Stimulated activated CD4-positive, alpha-beta T cell treated with anti-CD3 and anti-CD28 coated beads, Interleukin-2, amount 100 ng/mL, for 4 hours (primary cell): ENCODE data around the gene MS4A12.
"Not testable (repeated sequence)": the region's sequence is repeated elsewhere in the genome, so short reads cannot be mapped to it uniquely, and the experiment has no call there.

Experiments used
- DNase-seq: peaks from one replicate; pipeline ENCODE4 v3.0.0-alpha.2; 2020; ENCODE audit warnings: low read depth

The MS4A12 gene, protein sequence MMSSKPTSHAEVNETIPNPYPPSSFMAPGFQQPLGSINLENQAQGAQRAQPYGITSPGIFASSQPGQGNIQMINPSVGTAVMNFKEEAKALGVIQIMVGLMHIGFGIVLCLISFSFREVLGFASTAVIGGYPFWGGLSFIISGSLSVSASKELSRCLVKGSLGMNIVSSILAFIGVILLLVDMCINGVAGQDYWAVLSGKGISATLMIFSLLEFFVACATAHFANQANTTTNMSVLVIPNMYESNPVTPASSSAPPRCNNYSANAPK

GRCh38 chr11:60492488-60493009, at the start of gene MS4A12:
Gene MS4A12, plus strand, starts transcription at chr11:60492778. Its CDS starts 4,541 bp downstream, at chr11:60497319.
- DNase-seq = no peak

- DNase-seq = no peak
Observed at GRCh38 chr11:60447070-60447469, 45.5 kb upstream of the MS4A12 start.

- no peak for DNase-seq
Observed at GRCh38 chr11:60447846-60448245, 44.7 kb upstream of the MS4A12 start.

DNA sequence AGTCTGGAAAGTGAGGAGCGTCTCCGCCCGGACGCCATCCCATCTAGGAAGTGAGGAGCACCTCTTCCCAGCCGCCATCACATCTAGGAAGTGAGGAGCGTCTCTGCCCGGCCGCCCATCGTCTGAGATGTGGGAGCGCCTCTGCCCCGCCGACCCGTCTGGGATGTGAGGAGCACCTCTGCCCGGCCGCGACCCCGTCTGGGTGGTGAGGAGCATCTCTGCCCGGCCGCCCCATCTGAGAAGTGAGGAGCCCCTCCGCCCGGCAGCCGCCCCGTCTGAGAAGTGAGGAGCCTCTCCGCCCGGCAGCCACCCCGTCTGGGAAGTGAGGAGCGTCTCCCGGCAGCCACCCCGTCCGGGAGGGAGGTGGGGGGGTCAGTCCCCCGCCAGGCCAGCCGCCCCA, 41.4 kb upstream of the MS4A12 start:
- not testable (repeated sequence) for DNase-seq

GRCh38 chr11:60454212-60454611, 38.4 kb upstream of the MS4A12 start:
- no peak for DNase-seq

DNA sequence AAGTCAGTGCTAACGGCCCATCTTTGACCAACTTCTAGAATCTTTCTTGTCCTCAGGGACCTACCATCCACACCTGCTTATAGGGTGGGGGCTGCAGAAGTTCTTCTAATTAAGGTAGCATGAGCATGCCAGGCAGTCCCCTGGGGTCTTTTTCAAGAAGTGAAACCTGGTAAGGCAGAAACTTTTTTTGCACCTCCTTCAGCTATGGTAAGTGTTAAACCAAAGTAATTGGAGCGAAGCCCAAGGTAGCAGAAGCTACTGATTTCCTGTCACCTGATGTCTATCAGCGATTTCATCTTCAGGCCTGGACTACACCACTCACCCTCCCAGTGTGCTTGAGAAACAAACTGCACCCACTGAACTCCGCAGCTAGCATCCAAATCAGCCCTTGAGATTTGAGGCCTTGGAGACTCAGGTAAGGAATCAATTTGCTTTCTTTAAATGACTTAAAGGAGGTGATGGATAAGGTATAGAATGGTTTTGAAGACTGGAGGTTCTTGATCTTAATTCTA, 37.0 kb upstream of the MS4A12 start, which contains the start of gene MS4A1:
MS4A1 (plus strand) TSS at position 317 of the 512 bp plus-strand sequence. CDS start 6,528 bp downstream, outside the sequence.
- no peak for DNase-seq

GRCh38 chr11:60457576-60457975, 35.0 kb upstream of the MS4A12 start:
- no peak for DNase-seq

DNA sequence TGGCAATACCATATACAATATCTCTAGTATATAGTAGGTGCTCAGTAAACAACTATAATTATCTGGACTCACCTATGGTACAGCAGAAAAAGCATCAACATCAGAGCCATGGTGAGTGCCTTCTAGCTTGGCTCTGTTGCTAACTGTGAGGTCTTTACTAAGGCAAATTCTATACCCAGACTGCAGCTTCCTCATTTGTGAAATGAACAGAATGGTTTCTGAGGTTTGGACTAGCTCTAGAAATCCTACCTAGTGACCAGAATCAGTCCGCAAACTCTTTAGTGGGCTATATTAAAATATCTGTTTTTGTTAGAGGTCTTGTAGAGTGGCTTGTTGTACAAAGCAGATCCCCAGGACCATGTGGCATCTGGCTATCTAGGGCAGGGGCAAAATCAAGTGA, 33.2 kb upstream of the MS4A12 start:
- DNase-seq = no peak

- DNase-seq = no peak
Observed at GRCh38 chr11:60468829-60469228, 23.7 kb upstream of the MS4A12 start.

DNA sequence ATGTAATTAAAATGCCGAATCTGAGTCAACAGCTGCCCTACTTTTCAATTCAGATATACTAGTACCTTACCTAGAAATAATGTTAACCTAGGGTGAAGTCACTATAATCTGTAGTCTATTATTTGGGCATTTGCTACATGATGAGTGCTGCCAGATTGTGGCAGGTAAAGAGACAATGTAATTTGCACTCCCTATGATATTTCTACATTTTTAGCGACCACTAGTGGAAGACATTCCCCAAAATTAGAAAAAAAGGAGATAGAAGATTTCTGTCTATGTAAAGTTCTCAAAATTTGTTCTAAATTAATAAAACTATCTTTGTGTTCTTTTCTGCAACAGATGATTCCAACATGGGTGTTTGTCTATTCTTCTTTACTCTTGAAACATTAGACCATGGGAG, 22.9 kb upstream of the MS4A12 start:
- no peak for DNase-seq

GRCh38 chr11:60477035-60477445, 15.5 kb upstream of the MS4A12 start:
- DNase-seq = no peak

- DNase-seq = no peak
Observed at GRCh38 chr11:60482361-60482760, 10.2 kb upstream of the MS4A12 start.

- no peak for DNase-seq
Observed at GRCh38 chr11:60485987-60486386, 6.6 kb upstream of the MS4A12 start.

DNA sequence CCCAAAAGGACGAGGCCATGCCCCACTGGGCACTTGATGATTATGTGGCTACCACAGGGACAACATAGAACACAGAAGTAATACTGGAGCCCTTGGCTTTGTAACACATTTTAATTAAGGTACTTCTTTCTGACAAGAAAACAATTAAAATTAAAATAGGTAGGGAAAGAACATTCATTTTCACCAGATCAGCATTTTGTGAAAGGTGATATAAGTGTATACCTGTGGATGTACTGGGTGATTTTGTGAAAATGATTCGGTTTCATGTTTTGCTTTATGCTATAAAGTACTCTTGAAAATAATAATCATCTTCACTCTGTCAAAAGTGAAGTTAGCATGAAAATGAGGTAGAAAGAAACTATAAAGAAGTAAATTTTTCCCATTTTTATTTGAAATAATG, 876 bp downstream of the MS4A12 start:
- no peak for DNase-seq

GRCh38 chr11:60498399-60498798, 5.8 kb downstream of the MS4A12 start:
- DNase-seq = no peak

GRCh38 chr11:60498853-60499252, 6.3 kb downstream of the MS4A12 start:
- no peak for DNase-seq

DNA sequence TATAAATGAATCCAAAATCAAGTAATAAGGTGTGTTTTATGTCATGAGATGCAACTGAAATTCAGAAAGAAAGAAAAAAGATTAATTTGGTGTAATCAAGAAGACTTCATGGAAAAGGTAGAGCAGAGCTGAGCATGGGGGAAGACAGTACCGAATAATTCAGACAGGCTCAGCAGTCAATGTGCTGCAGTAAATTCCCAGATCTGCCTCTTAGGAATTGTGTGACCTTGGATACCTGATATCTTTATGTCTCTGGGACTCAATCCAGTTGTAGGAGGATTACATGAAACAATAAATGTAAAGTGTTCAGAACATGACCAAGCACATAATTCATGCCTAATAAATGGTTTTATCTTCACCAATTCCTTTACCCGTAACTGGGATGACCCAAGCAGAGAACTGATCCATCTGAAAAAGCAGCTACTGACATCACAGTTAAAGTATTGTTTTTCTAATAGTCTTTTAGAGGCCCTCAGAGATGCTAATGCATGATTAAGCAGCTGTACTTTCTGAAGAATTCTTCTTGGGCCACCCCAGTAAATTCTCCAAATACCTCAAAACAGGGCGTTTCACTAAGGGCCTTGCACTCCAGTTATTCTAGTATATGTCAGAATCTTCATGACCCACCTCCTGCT, 7.8 kb downstream of the MS4A12 start:
- DNase-seq = no peak

GRCh38 chr11:60502221-60502775, 9.7 kb downstream of the MS4A12 start:
- no peak for DNase-seq

DNA sequence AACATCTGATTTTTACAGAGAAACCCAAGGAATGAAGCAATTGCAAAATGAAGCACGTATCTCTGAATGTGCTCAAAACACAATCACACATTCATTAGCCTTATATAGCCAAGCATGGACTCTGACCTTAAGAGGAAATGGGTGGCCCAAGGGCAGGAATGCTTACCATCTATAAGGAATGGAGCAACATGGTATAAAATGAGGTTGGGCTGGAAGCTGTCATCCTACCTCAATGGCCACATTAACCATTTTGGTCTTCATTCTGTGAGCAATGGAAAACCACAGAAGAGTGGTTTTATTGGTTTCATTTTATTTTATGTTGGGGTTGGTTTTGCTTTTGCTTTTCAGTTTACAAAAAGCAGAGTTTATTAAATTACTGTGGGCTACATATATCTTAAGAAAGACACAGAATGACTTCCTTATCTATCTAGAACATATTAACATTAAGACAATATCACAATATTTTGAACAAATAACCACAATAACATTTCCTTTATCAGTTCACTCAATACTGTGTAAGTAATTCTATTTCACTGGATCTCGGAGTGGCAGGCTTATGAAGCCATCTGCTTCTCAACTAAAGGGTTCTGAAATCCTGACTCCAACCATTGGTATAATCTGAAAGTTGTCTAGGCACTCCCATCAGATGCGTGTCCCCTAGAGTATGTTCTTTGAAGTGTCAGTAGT, 11.8 kb downstream of the MS4A12 start:
- no peak for DNase-seq

DNA sequence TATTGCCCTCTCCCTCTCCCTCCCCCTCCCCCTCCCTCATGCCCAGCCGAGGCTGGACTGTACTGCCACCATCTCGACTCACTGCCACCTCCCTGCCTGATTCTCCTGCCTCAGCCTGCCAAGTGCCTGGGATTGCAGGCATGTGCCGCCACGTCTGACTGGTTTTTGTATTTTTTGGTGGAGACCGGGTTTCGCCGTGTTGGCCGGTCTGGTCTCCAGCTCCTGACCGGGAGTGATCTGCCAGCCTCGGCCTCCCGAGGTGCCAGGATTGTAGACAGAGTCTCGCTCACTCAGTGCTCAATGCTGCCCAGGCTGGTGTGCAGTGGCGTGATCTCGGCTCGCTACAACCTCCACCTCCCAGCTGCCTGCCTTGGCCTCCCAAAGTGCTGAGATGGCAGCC, 17.0 kb downstream of the MS4A12 start:
- DNase-seq = not testable (repeated sequence)

DNA sequence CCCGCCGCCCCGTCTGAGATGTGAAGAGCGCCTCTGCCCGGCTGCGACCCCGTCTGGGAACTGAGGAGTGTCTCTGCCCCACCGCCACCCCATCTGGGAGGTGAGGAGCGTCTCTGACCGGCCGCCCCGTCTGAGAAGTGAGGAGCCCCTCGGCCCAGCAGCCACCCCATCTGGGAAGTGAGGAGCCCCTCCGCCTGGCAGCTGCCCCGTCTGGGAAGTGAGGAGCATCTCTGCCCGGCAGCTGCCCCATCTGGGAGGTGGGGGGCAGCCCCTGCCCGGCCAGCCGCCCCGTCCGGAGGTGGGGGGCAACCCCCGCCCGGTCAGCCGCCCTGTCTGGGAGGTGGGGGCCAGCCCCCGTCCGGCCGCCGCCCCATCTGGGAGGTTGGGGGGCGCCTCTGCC, 17.6 kb downstream of the MS4A12 start:
- DNase-seq = not testable (repeated sequence)

DNA sequence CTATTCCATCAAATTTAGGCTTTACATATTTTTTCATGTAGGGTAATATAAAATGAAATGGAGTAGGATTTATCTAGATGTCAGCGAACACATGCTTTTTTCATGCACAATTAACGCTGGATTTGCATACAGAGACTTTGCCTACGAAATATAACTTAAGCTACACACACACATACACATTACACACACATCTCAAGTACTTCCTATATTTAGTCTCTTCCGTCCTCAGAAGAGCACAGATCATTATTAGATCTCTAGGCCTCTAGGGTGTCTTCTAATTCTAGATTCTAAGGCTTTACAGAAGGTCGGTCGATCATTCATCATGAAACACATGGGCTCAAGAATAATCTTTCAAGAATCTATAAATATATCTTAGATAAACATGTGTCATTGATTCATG, 18.8 kb downstream of the MS4A12 start:
- no peak for DNase-seq
